Neuronal stem cell (in vitro differentiated cells): ENCODE measurements around the gene GMDS.

ENCODE experiments used
- DNase-seq: peaks from one replicate; pipeline ENCODE4 v3.0.0-alpha.2; 2013; ENCODE audit warnings: low spot score
- H2AFZ ChIP-seq: one replicate; pipeline ENCODE4 v1.6.1; 2013; ENCODE audit warnings: mild to moderate bottlenecking, low read length, inconsistent platforms
- H2AK5ac ChIP-seq: 2 replicates; pipeline ENCODE4 v1.6.1; 2013; ENCODE audit warnings: low read depth, mild to moderate bottlenecking, inconsistent platforms, low read length, moderate library complexity, mixed read lengths
- H2BK120ac ChIP-seq: 2 replicates; pipeline ENCODE4 v1.6.1; 2013; ENCODE audit warnings: low read depth, mild to moderate bottlenecking, inconsistent platforms, low read length, moderate library complexity, mixed read lengths
- H2BK12ac ChIP-seq: one replicate; pipeline ENCODE4 v1.6.1; 2013; ENCODE audit warnings: low read length, inconsistent platforms
- H2BK15ac ChIP-seq: 2 replicates; pipeline ENCODE4 v1.6.1; 2013; ENCODE audit warnings: mild to moderate bottlenecking, low read length, inconsistent platforms, mixed read lengths
- H2BK5ac ChIP-seq: one replicate; pipeline ENCODE4 v1.6.1; 2013; ENCODE audit warnings: inconsistent platforms, mild to moderate bottlenecking, low read length, moderate library complexity
- H3K14ac ChIP-seq: one replicate; pipeline ENCODE4 v1.6.1; 2013; ENCODE audit warnings: low read length, inconsistent platforms
- H3K18ac ChIP-seq: 2 replicates; pipeline ENCODE4 v1.6.1; 2013; ENCODE audit warnings: low read length, inconsistent platforms
- H3K23ac ChIP-seq: 2 replicates; pipeline ENCODE4 v1.6.1; 2013; ENCODE audit warnings: low read depth, mild to moderate bottlenecking, mixed read lengths, low read length, inconsistent platforms; ENCODE audit not compliant: poor library complexity
- H3K27ac ChIP-seq: replicated peaks from 3 replicates; pipeline ENCODE4 v1.5.1; 2013; ENCODE audit warnings: low read length, inconsistent platforms
- H3K27me3 ChIP-seq, 3 experiments: 2 replicates each; pipeline ENCODE4 v1.6.1; 2013; ENCODE audit warnings: low read length in 3 of 3, mild to moderate bottlenecking in 2 of 3, inconsistent platforms in 1 of 3, low read depth in 1 of 3, mixed read lengths in 1 of 3, moderate library complexity in 1 of 3; ENCODE audit not compliant: control insufficient read depth in 3 of 3, insufficient read depth in 3 of 3
- H3K36me3 ChIP-seq, 2 donors: replicated peaks in 1 of 2; 2 replicates each; pipeline ENCODE4 v1.6.1; 2013; ENCODE audit warnings: low read length in 2 of 2; ENCODE audit not compliant: control insufficient read depth in 2 of 2, insufficient read depth in 2 of 2
- H3K4ac ChIP-seq: 2 replicates; pipeline ENCODE4 v1.6.1; 2013; ENCODE audit warnings: inconsistent platforms, mild to moderate bottlenecking, low read length, moderate library complexity
- H3K4me1 ChIP-seq, 2 donors: 1 replicate in 1 of 2; 2 replicates in 1 of 2; pipeline ENCODE4 v1.6.1; 2013; ENCODE audit warnings: low read length in 2 of 2, low read depth in 1 of 2; ENCODE audit not compliant: control insufficient read depth in 2 of 2, insufficient read depth in 1 of 2
- H3K4me2 ChIP-seq: one replicate; pipeline ENCODE4 v1.6.1; 2013; ENCODE audit warnings: mild to moderate bottlenecking, low read length, inconsistent platforms; ENCODE audit not compliant: insufficient read depth, poor library complexity, severe bottlenecking
- H3K4me3 ChIP-seq, 2 donors: 2 replicates each; pipeline ENCODE4 v1.5.1; 2013; ENCODE audit warnings: low read length in 2 of 2, mild to moderate bottlenecking in 2 of 2, inconsistent platforms in 1 of 2, moderate library complexity in 1 of 2
- H3K79me1 ChIP-seq: one replicate; pipeline ENCODE4 v1.6.1; 2013; ENCODE audit warnings: low read depth, mild to moderate bottlenecking, inconsistent platforms, low read length, moderate library complexity
- H3K9ac ChIP-seq: one replicate; pipeline ENCODE4 v1.6.1; 2013; ENCODE audit warnings: mild to moderate bottlenecking, low read depth, low read length, inconsistent platforms; ENCODE audit not compliant: poor library complexity
- H3K9me3 ChIP-seq, 2 donors: replicated peaks in 1 of 2; 2 replicates each; pipeline versions ENCODE3 to v1.6.1; 2013; ENCODE audit warnings: low read length in 2 of 2, mild to moderate bottlenecking in 2 of 2, inconsistent platforms in 1 of 2, low read depth in 1 of 2, mixed read lengths in 1 of 2, moderate library complexity in 1 of 2; ENCODE audit not compliant: control insufficient read depth in 2 of 2, insufficient read depth in 1 of 2
- H4K8ac ChIP-seq: one replicate; pipeline ENCODE4 v1.6.1; 2013; ENCODE audit warnings: low read depth, mild to moderate bottlenecking, inconsistent platforms, low read length, moderate library complexity
- H4K91ac ChIP-seq: one replicate; pipeline ENCODE4 v1.6.1; 2013; ENCODE audit warnings: low read length, low read depth, mild to moderate bottlenecking, inconsistent platforms; ENCODE audit not compliant: poor library complexity
- WGBS, 2 donors: extraction: QIAGEN DNeasy Blood & Tissue Kit; methylation state at CpG; one replicate each; pipeline ENCODE4 v1.1.7; 2013; ENCODE audit warnings: missing lambda C conversion rate in 2 of 2, mixed read lengths in 1 of 2; ENCODE audit not compliant: insufficient read length in 2 of 2, insufficient replicate concordance in 1 of 2; ENCODE audit errors: extremely low coverage in 2 of 2; 5-methylcytosine and 5-hydroxymethylcytosine counted together

GMDS gene

GRCh38 chr6:2190661-2191389 lies 54.6 kb downstream of the GMDS start:
- Histone ChIP-seq H3K4me2 (no peak overlapping the region), H3K27ac (no peak overlapping the region), H2BK15ac (peak overlapping the region; percentile 60), H3K23ac (peak overlapping the region; percentile 43), H2BK12ac (no peak overlapping the region), H3K36me3 (no peaks in the 10 kb centered on the region), H3K14ac (no peak overlapping the region), H3K4ac (no peak overlapping the region), H2AFZ (no peak overlapping the region), H2BK5ac (no peak overlapping the region), H3K79me1 (no peaks in the 10 kb centered on the region), H4K91ac (no peak overlapping the region), H2AK5ac (no peak overlapping the region), H3K4me3 (no peak overlapping the region), H3K18ac (peak overlapping the region; percentile 40), H2BK120ac (no peak overlapping the region), H4K8ac (no peak overlapping the region), H3K9me3 (peaks cover 0 to 1% of the 10 kb centered on the region in 2 donors), H3K4me1 (peaks cover 0 to 2% of the 10 kb centered on the region in 2 donors), H3K27me3 (no peaks in the 10 kb centered on the region), H3K9ac (no peak overlapping the region)
- no CpG with 5 or more reads among the region's 24 CpGs for WGBS, 2 donors
- DNase-seq = no peak

GRCh38 chr6:2188856-2189384 lies 56.5 kb downstream of the GMDS start:
- Histone ChIP-seq H3K14ac (no peak overlapping the region), H3K4ac (no peak overlapping the region), H2BK120ac (no peak overlapping the region), H3K36me3 (no peaks in the 10 kb centered on the region), H3K27ac (no peak overlapping the region), H3K4me1 (peaks cover 0 to 2% of the 10 kb centered on the region in 2 donors), H3K9me3 (peaks cover 0 to 1% of the 10 kb centered on the region in 2 donors), H3K27me3 (no peaks in the 10 kb centered on the region), H2BK5ac (no peak overlapping the region), H3K4me3 (no peak overlapping the region), H4K91ac (no peak overlapping the region), H3K23ac (no peak overlapping the region), H2BK15ac (no peak overlapping the region), H3K79me1 (no peaks in the 10 kb centered on the region), H2AK5ac (no peak overlapping the region), H2BK12ac (no peak overlapping the region), H3K9ac (no peak overlapping the region), H2AFZ (no peak overlapping the region), H3K4me2 (no peak overlapping the region), H3K18ac (no peak overlapping the region), H4K8ac (no peak overlapping the region)
- WGBS, 2 donors = no CpG with 5 or more reads among the region's 3 CpGs
- no peak for DNase-seq

GRCh38 chr6:2188397-2188796 lies 57.0 kb downstream of the GMDS start:
- Histone ChIP-seq H3K14ac (no peak overlapping the region), H3K4ac (no peak overlapping the region), H3K79me1 (no peaks in the 10 kb centered on the region), H3K23ac (no peak overlapping the region), H2AK5ac (no peak overlapping the region), H4K91ac (no peak overlapping the region), H3K18ac (no peak overlapping the region), H3K36me3 (no peaks in the 10 kb centered on the region), H3K4me2 (no peak overlapping the region), H3K9me3 (peaks cover 0 to 1% of the 10 kb centered on the region in 2 donors), H2BK120ac (no peak overlapping the region), H2BK12ac (no peak overlapping the region), H2BK15ac (no peak overlapping the region), H3K9ac (no peak overlapping the region), H3K27me3 (no peaks in the 10 kb centered on the region), H3K4me3 (no peak overlapping the region), H3K27ac (no peak overlapping the region), H2BK5ac (no peak overlapping the region), H4K8ac (no peak overlapping the region), H3K4me1 (peaks cover 0 to 2% of the 10 kb centered on the region in 2 donors), H2AFZ (no peak overlapping the region)
- no CpG with 5 or more reads among the region's 5 CpGs for WGBS, 2 donors
- DNase-seq = no peak

- no peak overlapping the region for H3K18ac ChIP-seq
- no peak overlapping the region for H2BK12ac ChIP-seq
- no peak overlapping the region for H2BK120ac ChIP-seq
- no peak overlapping the region for H2AFZ ChIP-seq
- H3K27me3 ChIP-seq = no peaks in the 10 kb centered on the region
- no peak overlapping the region for H2BK15ac ChIP-seq
- peaks cover 0 to 2% of the 10 kb centered on the region in 2 donors for H3K4me1 ChIP-seq
- no peak overlapping the region for H3K14ac ChIP-seq
- no peak overlapping the region for H2AK5ac ChIP-seq
- no peak overlapping the region for H3K23ac ChIP-seq
- no CpG with 5 or more reads among the region's 3 CpGs for WGBS, 2 donors
- H3K4ac ChIP-seq = no peak overlapping the region
- H3K27ac ChIP-seq = no peak overlapping the region
- no peaks in the 10 kb centered on the region for H3K79me1 ChIP-seq
- H4K91ac ChIP-seq = no peak overlapping the region
- no peaks in the 10 kb centered on the region for H3K9me3 ChIP-seq
- H3K36me3 ChIP-seq = no peaks in the 10 kb centered on the region
- no peak overlapping the region for H3K4me3 ChIP-seq
- no peak for DNase-seq
- no peak overlapping the region for H3K4me2 ChIP-seq
- no peak overlapping the region for H4K8ac ChIP-seq
- H2BK5ac ChIP-seq = no peak overlapping the region
- H3K9ac ChIP-seq = no peak overlapping the region
Measured at GRCh38 chr6:2187826-2188225, 57.6 kb downstream of the GMDS start.
